Superior temporal gyrus (tissue), 1 donor: ENCODE measurements around the gene CYREN.
"Not testable (repeated sequence)": the region's sequence is repeated elsewhere in the genome, so short reads cannot be mapped to it uniquely, and the experiment has no call there.

Experiments
- DNase-seq: peaks from one replicate; pipeline ENCODE4 v3.0.0-alpha.2; 2016; ENCODE audit errors: extremely low spot score

The CYREN gene

DNA sequence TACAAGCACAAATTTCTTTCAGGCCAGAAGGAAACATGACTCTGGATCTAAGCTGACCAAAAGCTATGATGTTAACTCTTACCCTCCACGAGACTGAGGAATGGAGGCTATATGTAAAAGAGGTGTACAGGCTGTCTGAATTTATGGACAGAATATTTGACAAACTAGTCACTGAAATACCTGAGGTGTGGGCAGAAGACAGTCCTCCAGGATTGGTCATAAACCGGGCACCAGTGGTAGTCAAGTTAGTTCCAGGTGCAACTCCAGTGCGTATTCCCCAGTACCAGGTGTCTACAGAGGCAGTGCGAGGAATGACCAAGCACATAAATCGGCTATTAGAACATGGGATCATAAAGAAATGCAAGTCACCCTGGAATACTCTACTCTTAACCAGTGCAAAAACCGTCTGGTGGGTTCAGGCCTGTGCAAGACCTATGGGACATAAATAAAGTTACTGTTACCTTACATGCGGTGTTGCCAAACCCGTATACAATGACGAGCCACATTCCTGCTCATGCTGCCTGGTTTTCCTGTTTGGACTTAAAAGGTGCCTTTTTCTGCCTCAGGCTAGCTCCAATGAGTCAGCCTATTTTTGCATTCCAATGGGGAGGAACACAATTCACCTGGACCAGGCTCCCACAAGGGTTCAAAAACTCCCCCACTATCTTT, 6.7 kb upstream of the CYREN start:
- no peak for DNase-seq

DNA sequence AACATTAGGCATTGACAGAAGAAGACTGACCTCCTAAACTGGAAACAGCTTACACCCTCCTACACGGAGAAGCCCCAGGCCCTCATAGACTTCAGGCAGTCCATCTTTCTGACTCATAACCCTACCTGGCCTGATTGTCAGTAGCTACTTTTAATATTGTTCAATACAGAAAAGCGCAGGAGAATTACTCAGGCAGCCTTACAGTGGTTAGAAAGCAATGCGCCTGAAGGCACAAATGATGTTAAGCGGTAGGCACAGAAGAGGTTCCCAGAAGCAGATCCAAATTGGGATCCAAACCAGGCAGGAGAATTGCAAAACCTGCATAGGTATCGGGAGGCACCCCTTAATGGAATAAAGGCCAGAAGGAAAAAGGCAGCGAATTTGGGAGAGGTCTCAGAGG, 5.4 kb upstream of the CYREN start:
- DNase-seq = no peak

DNA sequence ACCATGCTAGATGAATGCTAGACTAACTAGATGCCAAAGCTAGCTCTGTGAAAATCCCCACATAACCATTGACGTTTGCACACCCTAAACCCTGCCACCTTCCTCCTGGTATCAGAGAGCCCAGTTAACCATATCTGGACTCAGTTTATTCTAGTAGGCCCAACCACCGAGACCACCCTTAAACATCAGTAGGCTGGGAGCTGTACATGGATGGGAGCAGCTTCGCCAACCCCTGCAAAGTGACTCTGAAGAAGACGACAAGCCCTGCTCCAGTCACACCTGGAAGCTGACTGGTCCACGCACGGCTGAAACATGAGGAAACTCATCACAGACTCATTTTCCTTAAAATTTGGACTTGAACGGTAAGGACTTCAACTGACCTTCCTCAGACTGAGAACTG, 4.4 kb upstream of the CYREN start:
- no peak for DNase-seq

- not testable (repeated sequence) for DNase-seq
Observed at GRCh38 chr7:135173916-135174315, 3.4 kb upstream of the CYREN start.

DNA sequence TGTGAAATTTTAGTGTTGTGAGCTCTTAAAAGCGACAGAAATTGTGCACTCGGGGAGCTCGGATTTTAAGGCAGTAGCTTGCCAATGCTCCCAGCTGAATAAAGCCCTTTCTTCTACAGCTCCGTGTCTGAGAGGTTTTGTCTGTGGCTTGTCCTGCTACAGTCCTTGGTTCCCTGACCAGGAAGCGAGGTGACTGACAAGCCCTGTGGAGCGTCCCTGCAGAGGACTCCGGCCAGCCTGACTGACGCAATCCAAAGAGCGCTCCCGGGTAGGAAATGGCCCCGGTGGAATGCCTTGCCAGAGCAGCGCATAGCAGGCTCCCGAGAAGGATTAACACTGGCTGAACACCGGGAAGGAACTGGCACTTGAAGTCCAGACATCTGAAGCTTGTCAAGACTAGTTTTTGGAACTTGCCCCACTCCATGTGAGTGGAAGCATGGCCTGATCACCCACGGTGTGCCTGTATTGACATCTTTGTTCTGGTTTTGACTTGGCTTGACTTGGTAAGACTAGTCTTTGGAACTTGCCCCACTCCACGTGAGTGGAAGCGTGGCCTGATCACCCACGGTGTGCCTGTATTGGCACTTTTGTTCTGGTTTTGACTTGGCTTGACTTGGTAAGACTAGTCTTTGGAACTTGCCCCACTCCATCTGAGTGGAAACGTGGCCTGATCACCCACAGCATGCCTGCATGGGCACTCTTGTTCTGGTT, 1.2 kb upstream of the CYREN start:
- peak; percentile 44 for DNase-seq

- not testable (repeated sequence) for DNase-seq
Observed at GRCh38 chr7:135170998-135171481, 533 bp upstream of the CYREN start.

GRCh38 chr7:135169964-135170273, 588 bp downstream of the CYREN start:
- no peak for DNase-seq

GRCh38 chr7:135169141-135169963, 1.2 kb downstream of the CYREN start:
- no peak for DNase-seq

GRCh38 chr7:135168489-135169140, 1.9 kb downstream of the CYREN start:
- DNase-seq = no peak

DNA sequence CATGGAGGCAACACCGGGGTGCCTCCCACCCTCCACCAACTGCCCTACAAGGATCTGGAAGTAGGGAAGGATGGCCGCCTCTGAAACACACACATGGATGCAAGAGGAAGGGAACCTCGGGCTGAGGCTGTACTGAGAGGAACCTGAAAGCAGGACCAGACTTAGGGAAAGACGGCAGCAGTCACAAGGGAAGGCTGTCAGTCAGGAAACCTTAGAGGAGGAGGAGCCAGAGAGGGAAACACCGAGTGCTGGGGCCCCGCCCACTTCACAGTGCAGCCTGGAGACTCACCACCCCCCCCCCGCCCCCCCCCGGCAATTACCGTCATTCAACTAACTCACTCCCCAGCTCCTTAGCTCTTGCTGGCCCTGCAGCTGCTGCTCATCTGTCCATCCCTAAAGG, 2.5 kb downstream of the CYREN start:
- no peak for DNase-seq

- no peak for DNase-seq
Observed at GRCh38 chr7:135167365-135167917, 3.1 kb downstream of the CYREN start.

DNA sequence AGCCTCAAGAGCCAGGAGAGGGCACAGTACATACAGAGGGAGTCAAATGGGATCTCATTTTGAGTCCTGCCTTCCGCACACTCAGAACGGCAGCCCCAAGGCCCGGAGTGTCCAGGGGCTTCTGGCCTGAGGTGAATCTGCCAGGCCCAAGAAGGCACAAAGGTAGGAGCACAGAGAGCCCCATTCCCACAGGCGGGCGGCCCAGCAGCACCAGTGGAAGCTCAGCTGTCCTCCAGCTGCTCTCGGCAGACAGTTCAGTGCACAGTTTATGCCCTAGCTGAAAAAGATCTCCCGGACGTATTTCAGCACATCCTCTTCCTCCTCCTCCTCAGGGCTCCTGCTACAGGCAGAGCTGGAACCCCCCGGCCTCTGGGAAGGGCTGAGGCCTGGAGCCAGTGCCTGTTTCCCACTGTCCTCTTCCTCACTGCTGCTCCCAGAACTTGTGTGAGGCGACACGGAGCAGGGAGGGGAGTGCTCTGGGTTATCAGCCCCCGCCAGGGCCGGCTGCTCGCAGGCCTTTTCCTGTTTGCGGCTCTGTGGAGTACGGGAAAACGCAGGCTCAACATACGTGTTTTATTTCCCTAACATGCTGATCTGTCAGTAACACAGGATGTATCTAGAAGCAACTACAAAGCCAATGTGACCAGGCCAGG, 4.0 kb downstream of the CYREN start:
- no peak for DNase-seq

DNA sequence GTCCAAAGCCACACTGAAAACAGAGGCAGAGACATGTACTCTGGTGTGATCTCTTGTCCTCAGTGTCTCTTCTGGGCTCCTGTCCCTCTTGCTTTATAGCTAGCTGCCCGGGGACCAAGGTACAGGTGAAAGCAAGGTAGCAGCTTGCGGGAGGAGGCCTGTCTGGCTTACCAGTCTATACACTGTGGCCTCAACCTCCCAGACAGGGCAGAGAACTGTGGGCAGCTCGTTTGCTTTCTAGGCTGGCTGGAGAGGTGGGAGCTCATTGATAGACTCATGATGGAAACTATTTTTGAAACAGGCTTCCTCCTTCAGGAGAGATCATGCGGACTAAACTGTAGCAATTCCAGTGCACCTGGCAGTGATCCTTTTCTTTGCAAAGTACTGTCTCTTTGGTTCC, 4.6 kb downstream of the CYREN start:
- DNase-seq = no peak

DNA sequence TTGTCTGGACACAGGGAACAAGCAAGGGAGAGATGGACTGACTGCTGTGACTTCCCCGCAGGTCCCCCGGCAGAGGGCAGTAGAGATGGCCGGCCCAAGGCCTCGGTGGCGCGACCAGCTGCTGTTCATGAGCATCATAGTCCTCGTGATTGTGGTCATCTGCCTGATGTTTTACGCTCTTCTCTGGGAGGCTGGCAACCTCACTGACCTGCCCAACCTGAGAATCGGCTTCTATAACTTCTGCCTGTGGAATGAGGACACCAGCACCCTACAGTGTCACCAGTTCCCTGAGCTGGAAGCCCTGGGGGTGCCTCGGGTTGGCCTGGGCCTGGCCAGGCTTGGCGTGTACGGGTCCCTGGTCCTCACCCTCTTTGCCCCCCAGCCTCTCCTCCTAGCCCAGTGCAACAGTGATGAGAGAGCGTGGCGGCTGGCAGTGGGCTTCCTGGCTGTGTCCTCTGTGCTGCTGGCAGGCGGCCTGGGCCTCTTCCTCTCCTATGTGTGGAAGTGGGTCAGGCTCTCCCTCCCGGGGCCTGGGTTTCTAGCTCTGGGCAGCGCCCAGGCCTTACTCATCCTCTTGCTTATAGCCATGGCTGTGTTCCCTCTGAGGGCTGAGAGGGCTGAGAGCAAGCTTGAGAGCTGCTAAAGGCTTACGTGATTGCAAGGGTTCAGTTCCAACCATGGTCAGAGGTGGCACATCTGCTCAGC, 6.0 kb downstream of the CYREN start:
- no peak for DNase-seq

- DNase-seq = no peak
Observed at GRCh38 chr7:135162382-135163001, 8.0 kb downstream of the CYREN start.

DNA sequence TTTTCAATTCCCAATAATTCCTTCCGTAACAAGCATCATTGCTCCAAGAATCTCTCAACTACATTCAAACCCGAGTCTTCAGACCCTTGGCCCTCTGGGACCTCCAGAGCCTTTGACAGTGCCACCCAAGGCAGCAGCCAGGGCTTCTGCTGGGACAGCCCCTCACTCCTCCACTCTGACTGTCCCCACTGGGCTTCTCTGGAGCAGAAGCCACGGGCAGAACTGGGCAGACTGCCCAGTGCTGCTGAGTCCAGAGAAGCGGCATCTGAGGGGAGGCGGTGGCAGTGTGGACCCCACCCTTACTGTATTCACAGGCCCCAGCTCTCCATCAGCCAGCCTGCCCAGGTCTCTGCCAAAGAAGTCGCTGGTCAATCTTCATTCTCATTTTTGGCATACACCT, 8.8 kb downstream of the CYREN start:
- DNase-seq = no peak

DNA sequence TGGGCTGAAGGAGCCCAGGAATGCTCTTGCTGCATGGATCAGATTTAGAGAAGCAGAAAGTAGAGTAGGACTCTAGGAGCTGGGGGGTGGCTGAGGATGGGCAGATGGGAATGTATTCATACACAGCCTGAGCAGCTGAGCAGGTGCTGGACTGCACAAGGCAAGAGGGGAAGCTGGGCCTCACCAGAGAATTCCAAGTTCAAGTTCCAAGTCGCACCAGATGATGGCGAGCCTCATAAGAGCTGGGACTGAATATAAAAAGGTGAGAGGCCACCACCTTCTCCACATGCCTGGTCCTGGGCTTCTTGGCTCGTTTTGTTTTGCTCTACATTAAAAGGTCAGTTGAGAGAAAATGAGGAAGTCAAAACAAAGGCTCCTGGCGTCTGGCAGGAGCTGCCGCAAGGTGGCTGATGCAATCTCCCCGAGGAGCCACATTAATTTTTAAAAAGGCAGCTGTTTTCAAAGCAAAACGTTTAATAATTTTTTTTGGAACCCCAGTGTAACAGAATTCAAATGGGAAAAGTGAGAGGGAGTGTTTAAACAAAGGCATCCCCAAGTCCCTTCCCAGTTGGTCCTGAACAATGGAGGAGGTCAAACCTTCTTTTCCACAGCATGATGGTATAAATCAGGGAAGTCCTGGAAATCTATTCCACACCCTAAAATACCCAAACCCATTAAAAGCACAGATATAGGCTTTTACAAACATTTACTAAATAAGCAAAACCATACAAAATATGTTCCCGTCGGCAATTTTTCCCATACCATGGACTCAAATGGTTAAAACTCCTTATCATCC, 9.5 kb downstream of the CYREN start:
- DNase-seq = no peak

DNA sequence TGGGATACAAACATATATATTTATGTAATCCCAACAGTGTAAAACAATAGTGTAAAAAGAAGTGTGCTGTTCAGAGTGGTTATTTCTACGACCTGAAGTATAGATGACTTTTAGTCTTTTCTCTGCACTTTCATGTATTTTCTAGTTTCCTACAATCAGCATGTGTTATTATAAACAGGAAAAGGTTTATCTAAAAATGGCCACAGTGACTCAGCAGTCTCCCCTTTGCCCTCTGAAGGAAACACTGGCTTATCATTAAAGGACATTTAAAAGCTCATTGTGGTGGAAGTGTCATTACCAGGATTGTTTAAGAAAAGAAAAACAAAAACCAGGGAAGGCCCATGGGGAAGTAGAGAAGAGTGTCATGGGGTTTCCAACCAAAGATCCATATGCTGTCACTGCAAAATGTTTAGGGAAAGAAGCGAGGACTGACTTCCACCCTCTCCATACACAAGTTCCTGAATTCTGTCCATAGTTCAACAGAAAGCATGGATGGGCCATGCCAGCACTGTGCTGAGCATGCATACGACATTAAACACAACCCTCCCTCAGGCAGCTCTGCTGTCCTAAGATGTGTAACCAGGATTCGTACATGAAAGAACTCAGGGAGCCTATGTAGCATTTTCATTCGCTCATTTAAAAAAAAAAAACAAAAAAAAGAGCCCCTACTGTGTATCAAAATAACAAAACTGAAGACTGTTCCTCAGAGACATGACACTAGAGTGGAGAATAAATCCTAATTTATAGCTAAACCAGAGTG, 10.2 kb downstream of the CYREN start:
- DNase-seq = no peak
